ENCODE data around the gene NEGR1. TPM values are rescaled to one million over a fixed set of nuclear protein-coding genes. Genes with fewer than 3 reads are reported as not detected.
"Not testable (repeated sequence)": the region's sequence is repeated elsewhere in the genome, so short reads cannot be mapped to it uniquely, and the experiment has no call there.

The NEGR1 gene
- total and polyA plus RNA-seq, 4 donors, result 0.08 to 0.14 (median 0.12) TPM; not detected in 1

- Histone ChIP-seq H3K36me3 (ENCODE audit: control insufficient read depth in 4 of 4, insufficient read depth in 3 of 4, low read depth in 1 of 4, low read length in 3 of 4) (no peaks in the 10 kb centered on the region), H3K9me3 (ENCODE audit: control insufficient read depth in 4 of 4, low read length in 3 of 4) (no peaks in the 10 kb centered on the region), H3K4me3 (ENCODE audit: low read depth in 1 of 3, low read length in 3 of 3) (no peak overlapping the region), H3K27me3 (ENCODE audit: control insufficient read depth in 4 of 4, insufficient read depth in 4 of 4, low read length in 3 of 4) (no peaks in the 10 kb centered on the region), H3K9ac (ENCODE audit: low read depth in 1 of 2, low read length in 2 of 2) (no peak overlapping the region), H3K4me1 (ENCODE audit: control insufficient read depth in 4 of 4, insufficient read depth in 4 of 4, low read length in 3 of 4) (no peaks in the 10 kb centered on the region), H3K27ac (ENCODE audit: low read depth in 1 of 2, low read length in 2 of 2) (no peak overlapping the region)
- WGBS, result 67% methylated on average over 1 of the region's 1 CpG
- TF ChIP-seq JUND (IDR thresholded peaks at IDR 0.05) (no peak), FOXA1 (IDR thresholded peaks at IDR 0.05) (no peak), HNF4A (conservative IDR thresholded peaks at IDR 0.05) (no peak)
- DNase-seq (ENCODE audit: low spot score), result no peak
Observed at GRCh38 chr1:71908303-71908702, 374.0 kb downstream of the NEGR1 start.

GRCh38 chr1:71899881-71900280, 382.5 kb downstream of the NEGR1 start:
- Histone ChIP-seq H3K4me1 (ENCODE audit: control insufficient read depth in 4 of 4, insufficient read depth in 4 of 4, low read length in 3 of 4) (no peaks in the 10 kb centered on the region), H3K27ac (ENCODE audit: low read depth in 1 of 2, low read length in 2 of 2) (no peak overlapping the region), H3K9me3 (ENCODE audit: control insufficient read depth in 4 of 4, low read length in 3 of 4) (no peaks in the 10 kb centered on the region), H3K4me3 (ENCODE audit: low read depth in 1 of 3, low read length in 3 of 3) (no peak overlapping the region), H3K27me3 (ENCODE audit: control insufficient read depth in 4 of 4, insufficient read depth in 4 of 4, low read length in 3 of 4) (no peaks in the 10 kb centered on the region), H3K9ac (ENCODE audit: low read depth in 1 of 2, low read length in 2 of 2) (no peak overlapping the region), H3K36me3 (ENCODE audit: control insufficient read depth in 4 of 4, insufficient read depth in 3 of 4, low read depth in 1 of 4, low read length in 3 of 4) (no peaks in the 10 kb centered on the region)
- 78% methylated on average over 2 of the region's 2 CpGs for WGBS
- no peak for TF ChIP-seq ATF3 (IDR thresholded peaks at IDR 0.05)
- no peak for TF ChIP-seq RAD21 (IDR thresholded peaks at IDR 0.05)
- no peak for TF ChIP-seq EGR1 (IDR thresholded peaks at IDR 0.05; ENCODE audit: low read depth in 2 of 2)
- no peak for TF ChIP-seq HNF4G (IDR thresholded peaks at IDR 0.05)
- no peak for TF ChIP-seq TAF1 (conservative IDR thresholded peaks at IDR 0.05)
- TF ChIP-seq REST (IDR thresholded peaks at IDR 0.05), result no peak
- TF ChIP-seq RXRA (IDR thresholded peaks at IDR 0.05), result no peak
- TF ChIP-seq FOXA1 (IDR thresholded peaks at IDR 0.05), result no peak
- TF ChIP-seq NR2F2 (IDR thresholded peaks at IDR 0.05), result no peak
- TF ChIP-seq SP1 (IDR thresholded peaks at IDR 0.05), result no peak
- no peak for TF ChIP-seq JUND (IDR thresholded peaks at IDR 0.05)
- no peak for TF ChIP-seq CTCF (IDR thresholded peaks at IDR 0.05; ENCODE audit: low read depth, low read length, missing input control)
- no peak for TF ChIP-seq HNF4A (conservative IDR thresholded peaks at IDR 0.05)
- TF ChIP-seq GABPA (IDR thresholded peaks at IDR 0.05 in 1 of 2, conservative IDR thresholded peaks at IDR 0.05 in 1 of 2), result no peak
- DNase-seq (ENCODE audit: low spot score), result no peak

- H3K27ac ChIP-seq (ENCODE audit: low read depth in 1 of 2, low read length in 2 of 2); H3K4me3 ChIP-seq (ENCODE audit: low read depth in 1 of 3, low read length in 3 of 3); H3K9ac ChIP-seq (ENCODE audit: low read depth in 1 of 2, low read length in 2 of 2); H3K36me3 ChIP-seq (ENCODE audit: control insufficient read depth in 4 of 4, insufficient read depth in 3 of 4, low read depth in 1 of 4, low read length in 3 of 4); H3K4me1 ChIP-seq (ENCODE audit: control insufficient read depth in 4 of 4, insufficient read depth in 4 of 4, low read length in 3 of 4); H3K9me3 ChIP-seq (ENCODE audit: control insufficient read depth in 4 of 4, low read length in 3 of 4); DNase-seq (ENCODE audit: low spot score); H3K27me3 ChIP-seq (ENCODE audit: control insufficient read depth in 4 of 4, insufficient read depth in 4 of 4, low read length in 3 of 4): not testable (repeated sequence)
- WGBS, result 94% methylated on average over 23 of the region's 23 CpGs
Observed at GRCh38 chr1:71888166-71888565, 394.2 kb downstream of the NEGR1 start.
